ENCODE results near the gene SNTG2.

DNA sequence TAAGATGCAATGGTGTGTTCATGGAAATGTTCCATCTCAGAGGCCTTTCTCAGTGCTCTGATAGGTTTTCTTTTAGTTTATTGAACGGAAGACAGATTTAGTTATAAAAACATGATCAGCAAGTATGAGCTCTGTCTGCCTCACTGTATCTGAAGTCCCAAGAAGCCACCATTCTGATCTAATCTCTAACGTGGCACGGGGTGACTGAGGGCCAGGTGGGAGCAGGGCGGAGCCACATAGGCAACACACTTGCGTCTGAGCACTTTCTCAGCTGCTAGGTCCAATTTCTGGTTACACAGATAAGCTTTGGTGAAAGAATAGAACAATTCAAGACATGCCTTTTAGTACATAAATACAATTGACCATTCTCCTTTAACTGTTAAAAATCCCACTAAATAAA, 60.4 kb downstream of the SNTG2 start:
- TF ChIP-seq POLR2A (IDR thresholded peaks at IDR 0.05; ENCODE audit: low read length) (no peak), GATA1 (IDR thresholded peaks at IDR 0.05; ENCODE audit: low read depth, low read length) (no peak)

Data from erythroblast (primary cell).